GM12872 (cell line): Measurements from ENCODE around the gene ABCF2.

Experiments used
- CTCF ChIP-seq: IDR thresholded peaks from 3 replicates; pipeline ENCODE4 v1.5.1; 2011; ENCODE audit warnings: low read depth, mild to moderate bottlenecking, low read length, moderate library complexity; ENCODE audit not compliant: insufficient read depth

Gene ABCF2

GRCh38 chr7:151177310-151177709, 49.7 kb downstream of the ABCF2 start:
- no peak for TF ChIP-seq CTCF

GRCh38 chr7:151176401-151176800, 50.6 kb downstream of the ABCF2 start:
- TF ChIP-seq CTCF = no peak

- TF ChIP-seq CTCF = no peak
These were observed 51.2 kb downstream of the ABCF2 start for GRCh38 chr7:151175793-151176311.

GRCh38 chr7:151175047-151175792, 51.8 kb downstream of the ABCF2 start:
- no peak for TF ChIP-seq CTCF

- TF ChIP-seq CTCF = no peak
These were observed 52.6 kb downstream of the ABCF2 start for GRCh38 chr7:151174246-151175046.

- no peak for TF ChIP-seq CTCF
These were observed 53.4 kb downstream of the ABCF2 start for GRCh38 chr7:151173386-151174245.
